ENCODE measurements around the gene ASPDH. TPM values are rescaled to one million over a fixed set of nuclear protein-coding genes. Genes with fewer than 3 reads are reported as not detected.

Gene ASPDH
- total RNA-seq, 1 experiment from 2014 or later, result not detected

GRCh38 chr19:50468818-50469217 lies 44.9 kb downstream of the ASPDH start:
- Mint-ChIP-seq H3K4me3 (no peak overlapping the region), H3K27me3 (ENCODE audit: low read depth) (peaks cover 4% of the 10 kb centered on the region), H3K27ac (no peak overlapping the region), H3K36me3 (no peaks in the 10 kb centered on the region), H3K4me1 (peaks cover 7% of the 10 kb centered on the region), H3K9me3 (peaks cover 7% of the 10 kb centered on the region)
- CTCF ChIA-PET, result interaction anchor here (0.6 kb wide), 1 partner anchor 392 kb away, joined by 4 read pairs; no protein-coding TSS in a partner anchor
- DNase-seq (ENCODE audit: low spot score) (no peak), ATAC-seq (no peak)
- TF ChIP-seq E2F4 (CRISPR knock-in tag; IDR thresholded peaks at IDR 0.05; ENCODE audit: borderline replicate concordance, low read depth) (no peak), SOX15 (CRISPR knock-in tag; IDR thresholded peaks at IDR 0.05) (no peak), MAX (CRISPR knock-in tag; IDR thresholded peaks at IDR 0.05) (no peak), ZNF219 (CRISPR knock-in tag; IDR thresholded peaks at IDR 0.05; ENCODE audit: borderline replicate concordance) (no peak), MLX (CRISPR knock-in tag; IDR thresholded peaks at IDR 0.05) (no peak), HMGXB4 (CRISPR knock-in tag; IDR thresholded peaks at IDR 0.05) (no peak), ZBTB21 (CRISPR knock-in tag; IDR thresholded peaks at IDR 0.05; ENCODE audit: borderline replicate concordance) (no peak), TEAD4 (CRISPR knock-in tag; IDR thresholded peaks at IDR 0.05) (no peak), ZNF532 (CRISPR knock-in tag; IDR thresholded peaks at IDR 0.05; ENCODE audit: borderline replicate concordance) (no peak), ZBTB43 (CRISPR knock-in tag; IDR thresholded peaks at IDR 0.05) (no peak), AFF4 (CRISPR knock-in tag; IDR thresholded peaks at IDR 0.05; ENCODE audit: borderline replicate concordance) (no peak), NR3C1 (CRISPR knock-in tag; conservative IDR thresholded peaks at IDR 0.05; ENCODE audit: low read depth) (no peak), ZMAT4 (CRISPR knock-in tag; IDR thresholded peaks at IDR 0.05) (no peak), NR2C2 (CRISPR knock-in tag; IDR thresholded peaks at IDR 0.05) (no peak), RELA (CRISPR knock-in tag; IDR thresholded peaks at IDR 0.05; ENCODE audit: borderline replicate concordance) (no peak), CTCF (IDR thresholded peaks at IDR 0.05) (no peak), ZNF396 (CRISPR knock-in tag; IDR thresholded peaks at IDR 0.05; ENCODE audit: borderline replicate concordance) (no peak), GABPB1 (CRISPR knock-in tag; IDR thresholded peaks at IDR 0.05) (no peak)
- POLR2A ChIA-PET, result no interaction called here

All from WTC11 (cell line).